Duodenal mucosa (tissue), 2 donors: ENCODE data around the gene SPATA20.

Experiments used
- H3K27ac ChIP-seq: one replicate; pipeline ENCODE4 v1.7.0; 2013; ENCODE audit warnings: low read depth, low read length
- H3K27me3 ChIP-seq, 2 donors: one replicate each; pipeline ENCODE4 v1.7.0; 2013; ENCODE audit warnings: low read length in 2 of 2, control low read depth in 1 of 2; ENCODE audit not compliant: insufficient read depth in 2 of 2, control insufficient read depth in 1 of 2
- H3K36me3 ChIP-seq, 2 donors: one replicate each; pipeline ENCODE4 v1.7.0; 2013; ENCODE audit warnings: low read length in 2 of 2, control low read depth in 1 of 2; ENCODE audit not compliant: insufficient read depth in 2 of 2, control insufficient read depth in 1 of 2
- H3K4me1 ChIP-seq, 2 donors: one replicate each; pipeline ENCODE4 v1.7.0; 2013; ENCODE audit warnings: low read length in 2 of 2, control low read depth in 1 of 2; ENCODE audit not compliant: insufficient read depth in 2 of 2, control insufficient read depth in 1 of 2
- H3K4me3 ChIP-seq, 2 donors: one replicate each; pipeline ENCODE4 v1.7.0; 2013; ENCODE audit warnings: low read length in 2 of 2, low read depth in 1 of 2
- H3K9ac ChIP-seq, 2 donors: one replicate each; pipeline ENCODE4 v1.7.0; 2013; ENCODE audit warnings: low read length in 2 of 2, low read depth in 1 of 2
- H3K9me3 ChIP-seq, 2 donors: one replicate each; pipeline ENCODE4 v1.7.0; 2013; ENCODE audit warnings: low read length in 2 of 2, control low read depth in 1 of 2; ENCODE audit not compliant: control insufficient read depth in 1 of 2

The SPATA20 gene

DNA sequence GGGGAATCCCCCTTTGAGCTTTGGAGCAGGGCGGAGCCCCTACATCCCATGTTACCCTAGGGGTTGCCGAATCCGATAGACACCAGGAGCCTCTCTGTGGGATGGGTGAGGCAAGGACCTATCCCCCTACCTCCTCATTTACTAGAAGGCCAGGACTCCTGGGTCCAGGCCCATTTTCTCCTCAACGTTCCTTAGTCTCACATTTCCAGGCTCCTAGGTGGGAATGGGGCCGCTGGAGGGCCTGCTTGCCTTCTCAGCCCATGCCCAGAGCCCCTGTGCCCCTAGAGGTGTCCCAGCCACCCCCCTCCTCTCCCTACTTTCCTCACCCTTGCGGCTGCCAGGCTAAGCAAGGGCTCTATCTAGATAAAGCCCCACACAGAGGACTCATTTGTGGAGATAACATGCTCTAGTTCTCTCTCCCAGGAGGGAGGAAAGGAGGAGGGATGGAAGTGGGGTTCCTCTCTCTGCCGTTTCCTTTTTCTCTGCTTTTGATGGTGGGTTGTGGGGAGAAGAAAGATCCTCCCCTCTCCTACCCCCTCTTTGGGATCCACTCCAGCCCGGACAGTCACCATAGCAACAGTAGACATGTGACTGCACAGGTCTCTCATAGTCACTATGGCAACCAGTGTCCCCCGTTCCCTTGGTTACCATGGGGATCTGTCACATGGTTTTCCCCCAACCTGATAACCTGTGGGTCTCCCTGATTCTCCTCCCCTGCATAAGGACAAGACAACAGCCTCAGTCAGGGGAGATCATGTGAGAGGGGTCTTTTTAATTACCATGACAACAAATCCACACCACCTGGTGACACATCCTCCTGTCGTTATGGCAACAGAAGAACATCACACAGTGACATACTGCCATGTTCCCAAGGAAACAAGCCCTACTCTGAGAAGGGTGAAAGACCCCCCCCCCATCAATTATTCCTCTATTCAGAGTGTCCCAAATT is 18.7 kb downstream of the SPATA20 start:
- Histone ChIP-seq H3K9ac (no peak overlapping the region), H3K9me3 (no peaks in the 10 kb centered on the region), H3K36me3 (no peaks in the 10 kb centered on the region), H3K4me3 (no peak overlapping the region), H3K27me3 (peaks cover 48 to 50% of the 10 kb centered on the region in 2 donors), H3K27ac (no peak overlapping the region), H3K4me1 (no peaks in the 10 kb centered on the region)

DNA sequence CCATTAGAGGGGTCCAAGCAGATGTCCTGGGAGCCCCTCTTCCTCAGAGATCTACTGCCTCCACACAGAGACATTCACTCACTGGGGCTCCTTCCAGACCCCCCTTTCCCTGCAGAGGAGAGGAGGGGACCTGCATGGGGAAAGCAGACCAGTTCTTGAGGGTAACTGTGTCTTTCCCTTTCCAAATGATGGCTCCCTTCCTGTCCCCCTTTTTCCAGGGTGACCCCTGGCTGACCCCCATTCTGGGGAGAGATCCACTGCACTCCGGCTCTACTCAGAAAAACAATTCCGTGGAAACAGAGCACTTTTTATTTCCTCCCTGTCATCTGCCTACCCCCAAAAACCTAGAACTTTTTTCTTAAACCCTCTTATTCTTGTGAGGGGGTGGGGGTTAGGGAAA is 19.9 kb downstream of the SPATA20 start:
- no peaks in the 10 kb centered on the region for H3K36me3 ChIP-seq
- H3K27me3 ChIP-seq = peaks cover 46 to 48% of the 10 kb centered on the region in 2 donors
- H3K9ac ChIP-seq = no peak overlapping the region
- H3K4me3 ChIP-seq = no peak overlapping the region
- no peak overlapping the region for H3K27ac ChIP-seq
- no peaks in the 10 kb centered on the region for H3K9me3 ChIP-seq
- H3K4me1 ChIP-seq = no peaks in the 10 kb centered on the region

DNA sequence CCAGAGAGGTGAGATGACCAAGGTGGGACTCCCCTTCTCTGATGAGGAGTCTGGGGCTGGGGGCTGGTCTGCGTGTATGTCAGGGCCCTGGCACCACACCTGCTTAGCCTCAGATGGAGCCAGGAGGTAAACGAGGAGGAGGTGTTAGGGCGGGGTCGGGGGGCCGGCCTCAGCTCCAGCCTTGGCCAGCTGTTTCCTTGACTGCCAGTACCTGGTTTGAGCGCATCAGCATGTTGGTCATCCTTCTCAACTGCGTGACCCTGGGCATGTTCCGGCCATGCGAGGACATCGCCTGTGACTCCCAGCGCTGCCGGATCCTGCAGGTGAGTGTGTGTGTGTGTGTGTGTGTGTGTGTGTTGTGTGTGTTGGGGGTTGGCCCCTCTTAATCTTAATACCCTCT is 21.7 kb downstream of the SPATA20 start:
- no peak overlapping the region for H3K4me3 ChIP-seq
- H3K4me1 ChIP-seq = no peaks in the 10 kb centered on the region
- no peak overlapping the region for H3K27ac ChIP-seq
- no peak overlapping the region for H3K9ac ChIP-seq
- H3K9me3 ChIP-seq = no peaks in the 10 kb centered on the region
- H3K36me3 ChIP-seq = no peaks in the 10 kb centered on the region
- H3K27me3 ChIP-seq = peaks cover 29 to 33% of the 10 kb centered on the region in 2 donors

DNA sequence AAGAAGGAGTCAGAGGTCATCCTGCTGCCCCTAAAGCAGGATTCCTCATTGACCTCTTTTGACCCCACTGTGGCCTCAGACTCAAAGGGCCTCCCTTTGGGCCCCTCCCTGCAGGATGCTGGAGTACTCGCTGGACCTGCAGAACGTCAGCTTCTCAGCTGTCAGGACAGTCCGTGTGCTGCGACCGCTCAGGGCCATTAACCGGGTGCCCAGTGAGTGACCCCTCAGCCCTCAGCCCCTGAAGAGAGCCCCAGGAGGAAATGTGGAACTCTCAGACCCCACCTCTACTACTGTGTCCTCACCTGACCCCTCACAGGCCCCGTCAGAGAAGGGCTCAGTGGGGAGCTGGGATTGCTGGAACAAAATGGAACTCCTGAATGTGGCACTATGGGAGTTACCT is 22.6 kb downstream of the SPATA20 start:
- Histone ChIP-seq H3K9ac (no peak overlapping the region), H3K4me3 (no peak overlapping the region), H3K27me3 (peaks cover 22 to 24% of the 10 kb centered on the region in 2 donors), H3K27ac (no peak overlapping the region), H3K4me1 (no peaks in the 10 kb centered on the region), H3K36me3 (no peaks in the 10 kb centered on the region), H3K9me3 (no peaks in the 10 kb centered on the region)

DNA sequence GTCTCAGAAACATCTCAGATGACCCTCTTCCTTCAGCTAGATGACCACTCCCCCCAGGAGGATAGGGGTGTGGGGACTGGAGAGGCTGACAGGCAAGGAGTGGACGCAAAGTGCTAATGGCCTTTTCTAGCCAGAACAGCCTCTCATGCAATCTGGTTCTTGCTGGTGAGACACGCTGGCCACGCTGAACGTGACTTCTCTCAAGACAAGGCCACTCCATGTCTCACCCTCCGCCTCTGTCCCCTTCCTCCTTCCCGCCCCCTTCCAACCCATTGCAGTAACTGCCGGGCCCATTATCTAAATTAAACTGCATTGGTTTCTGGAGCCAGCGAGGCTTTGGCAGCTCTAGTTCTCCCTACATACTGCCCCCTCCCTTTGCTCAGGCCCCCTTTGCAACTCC is 23.1 kb downstream of the SPATA20 start:
- no peak overlapping the region for H3K9ac ChIP-seq
- no peak overlapping the region for H3K27ac ChIP-seq
- no peaks in the 10 kb centered on the region for H3K4me1 ChIP-seq
- H3K27me3 ChIP-seq = peaks cover 21 to 22% of the 10 kb centered on the region in 2 donors
- no peak overlapping the region for H3K4me3 ChIP-seq
- H3K36me3 ChIP-seq = no peaks in the 10 kb centered on the region
- no peaks in the 10 kb centered on the region for H3K9me3 ChIP-seq

DNA sequence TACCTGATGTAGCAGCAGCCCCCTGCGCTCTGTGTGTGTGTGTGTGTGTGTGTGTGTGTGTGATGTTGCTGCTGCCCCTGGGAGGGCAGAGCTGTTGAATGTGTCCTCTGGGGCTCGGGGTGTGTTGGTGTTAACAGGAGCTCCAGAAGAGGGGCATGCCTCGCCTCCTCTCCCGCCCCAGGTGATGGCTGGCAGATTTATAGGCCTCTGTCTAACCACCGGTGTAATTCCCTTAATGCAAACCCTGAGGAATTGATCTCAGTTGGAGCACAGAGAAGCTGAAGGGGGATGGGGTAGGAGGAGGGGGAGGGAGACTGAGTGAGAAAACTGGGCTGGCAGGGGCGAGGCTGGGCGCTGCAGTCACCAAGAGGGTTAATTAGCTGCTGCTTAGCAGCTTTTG is 23.6 kb downstream of the SPATA20 start:
- no peaks in the 10 kb centered on the region for H3K36me3 ChIP-seq
- H3K9ac ChIP-seq = no peak overlapping the region
- no peak overlapping the region for H3K4me3 ChIP-seq
- no peak overlapping the region for H3K27ac ChIP-seq
- H3K4me1 ChIP-seq = no peaks in the 10 kb centered on the region
- H3K9me3 ChIP-seq = no peaks in the 10 kb centered on the region
- peaks cover 20 to 21% of the 10 kb centered on the region in 2 donors for H3K27me3 ChIP-seq

DNA sequence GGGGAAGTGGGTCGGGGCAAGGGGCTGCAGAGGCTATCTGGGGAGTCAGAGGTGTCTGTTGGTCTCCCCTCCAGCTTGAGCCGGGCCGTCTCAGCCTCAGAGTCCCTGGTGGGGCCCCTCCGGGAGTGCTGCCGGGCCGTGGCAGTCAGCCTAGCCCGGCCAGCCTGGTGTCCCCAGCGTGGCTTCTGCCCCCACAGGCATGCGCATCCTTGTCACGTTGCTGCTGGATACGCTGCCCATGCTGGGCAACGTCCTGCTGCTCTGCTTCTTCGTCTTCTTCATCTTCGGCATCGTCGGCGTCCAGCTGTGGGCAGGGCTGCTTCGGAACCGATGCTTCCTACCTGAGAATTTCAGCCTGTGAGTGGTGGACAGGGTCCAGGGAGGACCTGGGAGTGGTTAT is 24.7 kb downstream of the SPATA20 start:
- H3K9ac ChIP-seq = no peak overlapping the region

DNA sequence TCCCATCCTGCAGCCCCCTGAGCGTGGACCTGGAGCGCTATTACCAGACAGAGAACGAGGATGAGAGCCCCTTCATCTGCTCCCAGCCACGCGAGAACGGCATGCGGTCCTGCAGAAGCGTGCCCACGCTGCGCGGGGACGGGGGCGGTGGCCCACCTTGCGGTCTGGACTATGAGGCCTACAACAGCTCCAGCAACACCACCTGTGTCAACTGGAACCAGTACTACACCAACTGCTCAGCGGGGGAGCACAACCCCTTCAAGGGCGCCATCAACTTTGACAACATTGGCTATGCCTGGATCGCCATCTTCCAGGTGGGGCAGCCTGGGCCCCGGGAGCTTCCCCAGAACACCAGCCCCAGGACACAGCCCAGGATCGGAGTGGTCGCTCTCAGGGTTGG is 25.6 kb downstream of the SPATA20 start:
- H3K9me3 ChIP-seq = no peaks in the 10 kb centered on the region
- H3K27me3 ChIP-seq = peaks cover under 1 to 6% of the 10 kb centered on the region in 2 donors
- no peaks in the 10 kb centered on the region for H3K36me3 ChIP-seq
- no peak overlapping the region for H3K9ac ChIP-seq
- H3K4me1 ChIP-seq = no peaks in the 10 kb centered on the region
- no peak overlapping the region for H3K4me3 ChIP-seq
- H3K27ac ChIP-seq = no peak overlapping the region

More for the DNA sequence above, 24.7 kb downstream of the SPATA20 start:
- H3K27me3 ChIP-seq = peaks cover 8 to 10% of the 10 kb centered on the region in 2 donors
- H3K27ac ChIP-seq = no peak overlapping the region
- H3K9me3 ChIP-seq = no peaks in the 10 kb centered on the region
- H3K36me3 ChIP-seq = no peaks in the 10 kb centered on the region
- H3K4me1 ChIP-seq = no peaks in the 10 kb centered on the region
- H3K4me3 ChIP-seq = no peak overlapping the region

DNA sequence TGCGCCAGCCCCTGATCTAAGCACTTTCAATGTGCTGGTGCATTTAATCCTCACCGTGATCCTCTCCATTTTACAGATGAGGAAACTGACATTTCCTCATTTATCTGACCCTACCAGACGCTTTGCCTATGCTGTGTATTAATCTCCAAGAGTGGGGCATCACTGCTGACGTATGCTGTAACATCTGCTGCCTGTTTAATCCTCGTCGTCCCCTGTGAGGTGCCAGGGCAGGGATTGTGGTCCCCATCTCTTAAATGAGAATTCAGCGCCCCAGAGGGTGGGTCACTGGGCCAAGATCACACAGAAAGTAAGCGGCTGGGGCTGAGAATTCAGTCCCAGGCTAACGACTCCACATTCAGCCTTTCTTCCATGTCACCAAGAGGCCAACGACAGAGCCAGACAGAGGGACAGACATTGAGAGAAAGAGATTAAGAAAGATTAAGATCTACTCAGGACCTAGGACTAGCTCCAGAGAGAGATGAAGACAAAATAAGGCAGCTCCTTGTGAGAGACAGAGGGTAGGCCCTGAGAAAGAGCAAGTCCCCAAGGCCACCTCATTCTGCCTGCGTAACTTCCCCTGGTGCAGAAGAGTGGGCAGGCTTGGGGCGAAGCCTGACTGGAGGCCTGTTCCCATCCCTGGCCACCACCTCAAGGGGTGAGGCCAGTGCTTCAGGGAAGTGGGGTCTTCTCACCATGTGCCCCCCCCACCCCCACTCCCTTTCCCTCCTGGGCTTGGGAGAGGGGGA is 27.1 kb downstream of the SPATA20 start:
- Histone ChIP-seq H3K27me3 (peaks cover 0 to 10% of the 10 kb centered on the region in 2 donors), H3K9ac (no peak overlapping the region), H3K4me1 (no peaks in the 10 kb centered on the region), H3K36me3 (no peaks in the 10 kb centered on the region), H3K4me3 (no peak overlapping the region), H3K27ac (no peak overlapping the region), H3K9me3 (no peaks in the 10 kb centered on the region)

DNA sequence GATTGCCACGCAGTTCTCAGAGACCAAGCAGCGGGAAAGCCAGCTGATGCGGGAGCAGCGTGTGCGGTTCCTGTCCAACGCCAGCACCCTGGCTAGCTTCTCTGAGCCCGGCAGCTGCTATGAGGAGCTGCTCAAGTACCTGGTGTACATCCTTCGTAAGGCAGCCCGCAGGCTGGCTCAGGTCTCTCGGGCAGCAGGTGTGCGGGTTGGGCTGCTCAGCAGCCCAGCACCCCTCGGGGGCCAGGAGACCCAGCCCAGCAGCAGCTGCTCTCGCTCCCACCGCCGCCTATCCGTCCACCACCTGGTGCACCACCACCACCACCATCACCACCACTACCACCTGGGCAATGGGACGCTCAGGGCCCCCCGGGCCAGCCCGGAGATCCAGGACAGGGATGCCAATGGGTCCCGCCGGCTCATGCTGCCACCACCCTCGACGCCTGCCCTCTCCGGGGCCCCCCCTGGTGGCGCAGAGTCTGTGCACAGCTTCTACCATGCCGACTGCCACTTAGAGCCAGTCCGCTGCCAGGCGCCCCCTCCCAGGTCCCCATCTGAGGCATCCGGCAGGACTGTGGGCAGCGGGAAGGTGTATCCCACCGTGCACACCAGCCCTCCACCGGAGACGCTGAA is 28.7 kb downstream of the SPATA20 start:
- H3K9ac ChIP-seq = no peak overlapping the region
- no peaks in the 10 kb centered on the region for H3K4me1 ChIP-seq
- H3K27me3 ChIP-seq = peaks cover 0 to 12% of the 10 kb centered on the region in 2 donors
- H3K27ac ChIP-seq = no peak overlapping the region
- no peak overlapping the region for H3K4me3 ChIP-seq
- no peaks in the 10 kb centered on the region for H3K36me3 ChIP-seq
- H3K9me3 ChIP-seq = no peaks in the 10 kb centered on the region
